HEK293 (cell line): ENCODE results near the gene HOXD10.

Source experiments
- CTCF ChIA-PET: fragments of 350-600 bp; formaldehyde crosslinking; extraction: SDS; loops from one replicate; lab custom pipeline; 2021; ENCODE audit warnings: antibody characterized with exemption; lab: Yijun Ruan, JAX
- POLR2A ChIA-PET: fragments of 300-600 bp; formaldehyde crosslinking; extraction: SDS; loops from one replicate; lab custom pipeline; 2020; ENCODE audit warnings: antibody characterized with exemption, inconsistent platforms; lab: Yijun Ruan, JAX
- H3K27ac ChIP-seq: fragments of 200-500 bp; sonication (Bioruptor generic); 2 replicates; pipeline ENCODE4 v1.5.1; 2014; ENCODE audit warnings: low read depth, low read length, control low read depth, inconsistent platforms; ENCODE audit errors: extremely low read depth
- H3K36me3 ChIP-seq, 2 experiments: fragments of 200-500 bp in 1 of 2; sonication (Bioruptor generic) in 1 of 2; 1 replicate in 1 of 2; 2 replicates in 1 of 2; pipeline ENCODE4 v1.5.1; 2014 to 2017; ENCODE audit warnings: inconsistent platforms in 2 of 2, low read length in 2 of 2; ENCODE audit not compliant: control insufficient read depth in 2 of 2, insufficient read depth in 1 of 2
- H3K4me1 ChIP-seq: fragments of 200-500 bp; sonication (Bioruptor generic); 2 replicates; pipeline ENCODE4 v1.5.1; 2014; ENCODE audit warnings: mild to moderate bottlenecking, low read length, inconsistent platforms; ENCODE audit not compliant: control insufficient read depth, insufficient read depth
- H3K4me3 ChIP-seq: 2 replicates; pipeline ENCODE4 v1.5.1; 2011; ENCODE audit warnings: low read depth, mild to moderate bottlenecking, control low read depth, low read length, moderate library complexity
- H3K9me3 ChIP-seq: fragments of 200-500 bp; sonication (Bioruptor generic); 2 replicates; pipeline ENCODE4 v1.5.1; 2014; ENCODE audit warnings: low read depth, low read length, inconsistent platforms; ENCODE audit not compliant: control insufficient read depth, insufficient read depth
- BCL11A ChIP-seq: fragments of 450-650 bp; formaldehyde crosslinking; IDR thresholded peaks from 2 replicates; pipeline ENCODE4 v1.5.1; 2016; ENCODE audit warnings: low read depth, missing biosample characterization, missing genetic modification characterization
- GLI2 ChIP-seq: fragments of 450-650 bp; formaldehyde crosslinking; IDR thresholded peaks from 2 replicates; pipeline ENCODE4; 2017; ENCODE audit warnings: missing biosample characterization, missing genetic modification characterization, low read depth, borderline replicate concordance
- HOXA7 ChIP-seq: sonication (generic); formaldehyde crosslinking; IDR thresholded peaks from 2 replicates; pipeline ENCODE4 v1.8.1; 2022; ENCODE audit warnings: missing genetic modification reagents, borderline replicate concordance
- KLF1 ChIP-seq: fragments of 450-650 bp; formaldehyde crosslinking; IDR thresholded peaks from 2 replicates; pipeline ENCODE4 v1.5.1; 2016; ENCODE audit warnings: missing biosample characterization, missing genetic modification characterization
- OVOL3 ChIP-seq: fragments of 450-650 bp; formaldehyde crosslinking; IDR thresholded peaks from 2 replicates; pipeline ENCODE4 v1.5.1; 2016; ENCODE audit warnings: missing biosample characterization, missing genetic modification characterization
- YY2 ChIP-seq: fragments of 450-650 bp; formaldehyde crosslinking; IDR thresholded peaks from 2 replicates; pipeline ENCODE4 v1.5.1; 2016; ENCODE audit warnings: missing biosample characterization, missing genetic modification characterization
- ZIC2 ChIP-seq: fragments of 450-650 bp; formaldehyde crosslinking; IDR thresholded peaks from 2 replicates; pipeline ENCODE4 v1.5.1; 2016; ENCODE audit warnings: missing biosample characterization, missing genetic modification characterization
- ZNF140 ChIP-seq: fragments of 450-650 bp; formaldehyde crosslinking; IDR thresholded peaks from 2 replicates; pipeline ENCODE4 v1.5.1; 2016; ENCODE audit warnings: missing biosample characterization, missing genetic modification characterization
- ZNF324 ChIP-seq: fragments of 450-650 bp; formaldehyde crosslinking; IDR thresholded peaks from 2 replicates; pipeline ENCODE4 v1.5.1; 2016; ENCODE audit warnings: missing biosample characterization, missing genetic modification characterization
- ZNF394 ChIP-seq: fragments of 450-650 bp; formaldehyde crosslinking; IDR thresholded peaks from 2 replicates; pipeline ENCODE4 v1.5.1; 2016; ENCODE audit warnings: missing biosample characterization, missing genetic modification characterization, mild to moderate bottlenecking, moderate library complexity, borderline replicate concordance
- ZNF521 ChIP-seq: fragments of 450-650 bp; formaldehyde crosslinking; IDR thresholded peaks from 2 replicates; pipeline ENCODE4 v1.5.1; 2017; ENCODE audit warnings: missing biosample characterization, mild to moderate bottlenecking, missing genetic modification characterization
- ZNF555 ChIP-seq: fragments of 450-650 bp; formaldehyde crosslinking; conservative IDR thresholded peaks from 2 replicates; pipeline ENCODE4 v1.5.1; 2017; ENCODE audit warnings: missing biosample characterization, mild to moderate bottlenecking, missing genetic modification characterization, inconsistent platforms
- ZNF560 ChIP-seq: fragments of 450-650 bp; formaldehyde crosslinking; IDR thresholded peaks from 2 replicates; pipeline ENCODE4 v1.5.1; 2017; ENCODE audit warnings: missing biosample characterization, missing genetic modification characterization, borderline replicate concordance
- ZNF610 ChIP-seq: fragments of 450-650 bp; formaldehyde crosslinking; IDR thresholded peaks from 2 replicates; pipeline ENCODE4 v1.5.1; 2016; ENCODE audit warnings: missing biosample characterization, missing genetic modification characterization, borderline replicate concordance
- ZNF623 ChIP-seq: fragments of 450-650 bp; formaldehyde crosslinking; IDR thresholded peaks from 2 replicates; pipeline ENCODE4 v1.5.1; 2016; ENCODE audit warnings: missing biosample characterization, missing genetic modification characterization
- ZNF660 ChIP-seq: fragments of 450-650 bp; IDR thresholded peaks from 2 replicates; pipeline ENCODE4 v1.5.1; 2018; ENCODE audit warnings: missing biosample characterization, mild to moderate bottlenecking, missing genetic modification characterization
- ZNF707 ChIP-seq: fragments of 450-650 bp; formaldehyde crosslinking; IDR thresholded peaks from 2 replicates; pipeline ENCODE4 v1.5.1; 2016; ENCODE audit warnings: missing biosample characterization, missing genetic modification characterization
- ZNF792 ChIP-seq: fragments of 450-650 bp; formaldehyde crosslinking; IDR thresholded peaks from 2 replicates; pipeline ENCODE4 v1.5.1; 2016; ENCODE audit warnings: missing biosample characterization, missing genetic modification characterization
- TF ChIP-seq, protein P1 (sequence below): fragments of 450-650 bp; formaldehyde crosslinking; conservative IDR thresholded peaks from 2 replicates; pipeline ENCODE4 v1.5.1; 2016; ENCODE audit warnings: low read depth, missing biosample characterization, missing genetic modification characterization
- TF ChIP-seq, protein P2 (sequence below): fragments of 450-650 bp; formaldehyde crosslinking; IDR thresholded peaks from 2 replicates; pipeline ENCODE4 v1.5.1; 2016; ENCODE audit warnings: missing biosample characterization, missing genetic modification characterization
- TF ChIP-seq, protein P3 (sequence below): sonication (generic); formaldehyde crosslinking; IDR thresholded peaks from 2 replicates; pipeline ENCODE4 v1.8.1; 2022; ENCODE audit warnings: mild to moderate bottlenecking, moderate library complexity, missing genetic modification reagents
- TF ChIP-seq, protein P4 (sequence below): fragments of 450-650 bp; formaldehyde crosslinking; IDR thresholded peaks from 2 replicates; pipeline ENCODE4 v1.5.1; 2016; ENCODE audit warnings: missing biosample characterization, missing genetic modification characterization, low read depth
- TF ChIP-seq, protein P5 (sequence below): fragments of 450-650 bp; formaldehyde crosslinking; IDR thresholded peaks from 2 replicates; pipeline ENCODE4 v1.5.0; 2017; ENCODE audit warnings: missing biosample characterization, missing genetic modification characterization, borderline replicate concordance

HOXD10 gene

DNA sequence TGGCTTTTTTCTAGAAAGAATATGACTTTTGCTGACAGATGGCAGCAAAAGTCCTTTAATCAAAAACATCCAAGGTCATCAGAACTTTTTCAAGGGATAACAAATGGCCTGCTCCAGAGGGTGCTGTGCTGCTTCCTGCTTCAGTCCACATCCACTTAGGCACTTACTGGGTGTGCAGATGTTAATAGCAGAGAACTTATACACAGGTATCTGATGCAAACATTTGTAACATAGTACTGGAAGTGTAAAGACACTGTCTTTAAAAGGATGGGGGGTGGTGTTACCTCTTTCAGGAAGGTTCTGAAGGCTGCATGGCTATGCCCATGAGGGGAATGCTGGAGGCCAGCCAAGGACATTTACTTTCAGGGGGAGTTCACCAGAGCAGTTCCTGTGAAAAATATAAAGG lies 18.5 kb downstream of the HOXD10 start (continued):
- no peak for TF ChIP-seq ZNF555 (tag by site-specific recombination)
- TF ChIP-seq ZNF792 (tag by site-specific recombination), result no peak
- TF ChIP-seq YY2 (tag by site-specific recombination), result no peak
- TF ChIP-seq, protein P1, sequence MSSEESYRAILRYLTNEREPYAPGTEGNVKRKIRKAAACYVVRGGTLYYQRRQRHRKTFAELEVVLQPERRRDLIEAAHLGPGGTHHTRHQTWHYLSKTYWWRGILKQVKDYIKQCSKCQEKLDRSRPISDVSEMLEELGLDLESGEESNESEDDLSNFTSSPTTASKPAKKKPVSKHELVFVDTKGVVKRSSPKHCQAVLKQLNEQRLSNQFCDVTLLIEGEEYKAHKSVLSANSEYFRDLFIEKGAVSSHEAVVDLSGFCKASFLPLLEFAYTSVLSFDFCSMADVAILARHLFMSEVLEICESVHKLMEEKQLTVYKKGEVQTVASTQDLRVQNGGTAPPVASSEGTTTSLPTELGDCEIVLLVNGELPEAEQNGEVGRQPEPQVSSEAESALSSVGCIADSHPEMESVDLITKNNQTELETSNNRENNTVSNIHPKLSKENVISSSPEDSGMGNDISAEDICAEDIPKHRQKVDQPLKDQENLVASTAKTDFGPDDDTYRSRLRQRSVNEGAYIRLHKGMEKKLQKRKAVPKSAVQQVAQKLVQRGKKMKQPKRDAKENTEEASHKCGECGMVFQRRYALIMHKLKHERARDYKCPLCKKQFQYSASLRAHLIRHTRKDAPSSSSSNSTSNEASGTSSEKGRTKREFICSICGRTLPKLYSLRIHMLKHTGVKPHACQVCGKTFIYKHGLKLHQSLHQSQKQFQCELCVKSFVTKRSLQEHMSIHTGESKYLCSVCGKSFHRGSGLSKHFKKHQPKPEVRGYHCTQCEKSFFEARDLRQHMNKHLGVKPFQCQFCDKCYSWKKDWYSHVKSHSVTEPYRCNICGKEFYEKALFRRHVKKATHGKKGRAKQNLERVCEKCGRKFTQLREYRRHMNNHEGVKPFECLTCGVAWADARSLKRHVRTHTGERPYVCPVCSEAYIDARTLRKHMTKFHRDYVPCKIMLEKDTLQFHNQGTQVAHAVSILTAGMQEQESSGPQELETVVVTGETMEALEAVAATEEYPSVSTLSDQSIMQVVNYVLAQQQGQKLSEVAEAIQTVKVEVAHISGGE (tag by site-specific recombination), result no peak
- TF ChIP-seq ZIC2 (tag by site-specific recombination), result no peak
- no peak for TF ChIP-seq ZNF707 (tag by site-specific recombination)
- no peak for TF ChIP-seq ZNF623
- no peak for TF ChIP-seq ZNF521 (tag by site-specific recombination)
- no peak for TF ChIP-seq GLI2 (tag by site-specific recombination)
- no peak for TF ChIP-seq ZNF324 (tag by site-specific recombination)
- TF ChIP-seq, protein P2, sequence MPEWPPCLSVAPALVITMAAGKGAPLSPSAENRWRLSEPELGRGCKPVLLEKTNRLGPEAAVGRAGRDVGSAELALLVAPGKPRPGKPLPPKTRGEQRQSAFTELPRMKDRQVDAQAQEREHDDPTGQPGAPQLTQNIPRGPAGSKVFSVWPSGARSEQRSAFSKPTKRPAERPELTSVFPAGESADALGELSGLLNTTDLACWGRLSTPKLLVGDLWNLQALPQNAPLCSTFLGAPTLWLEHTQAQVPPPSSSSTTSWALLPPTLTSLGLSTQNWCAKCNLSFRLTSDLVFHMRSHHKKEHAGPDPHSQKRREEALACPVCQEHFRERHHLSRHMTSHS (tag by site-specific recombination), result no peak
- TF ChIP-seq ZNF560 (tag by site-specific recombination), result no peak
- no peak for TF ChIP-seq BCL11A (tag by site-specific recombination)
- TF ChIP-seq KLF1 (tag by site-specific recombination), result no peak
- TF ChIP-seq ZNF610, result no peak
- no peak for TF ChIP-seq ZNF660 (tag by site-specific recombination)
- TF ChIP-seq, protein P3, sequence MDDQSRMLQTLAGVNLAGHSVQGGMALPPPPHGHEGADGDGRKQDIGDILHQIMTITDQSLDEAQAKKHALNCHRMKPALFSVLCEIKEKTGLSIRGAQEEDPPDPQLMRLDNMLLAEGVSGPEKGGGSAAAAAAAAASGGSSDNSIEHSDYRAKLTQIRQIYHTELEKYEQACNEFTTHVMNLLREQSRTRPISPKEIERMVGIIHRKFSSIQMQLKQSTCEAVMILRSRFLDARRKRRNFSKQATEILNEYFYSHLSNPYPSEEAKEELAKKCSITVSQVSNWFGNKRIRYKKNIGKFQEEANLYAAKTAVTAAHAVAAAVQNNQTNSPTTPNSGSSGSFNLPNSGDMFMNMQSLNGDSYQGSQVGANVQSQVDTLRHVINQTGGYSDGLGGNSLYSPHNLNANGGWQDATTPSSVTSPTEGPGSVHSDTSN (CRISPR knock-in tag), result no peak
- no peak for TF ChIP-seq ZNF140 (tag by site-specific recombination)
- TF ChIP-seq, all 188 proteins: peak for 13

DNA sequence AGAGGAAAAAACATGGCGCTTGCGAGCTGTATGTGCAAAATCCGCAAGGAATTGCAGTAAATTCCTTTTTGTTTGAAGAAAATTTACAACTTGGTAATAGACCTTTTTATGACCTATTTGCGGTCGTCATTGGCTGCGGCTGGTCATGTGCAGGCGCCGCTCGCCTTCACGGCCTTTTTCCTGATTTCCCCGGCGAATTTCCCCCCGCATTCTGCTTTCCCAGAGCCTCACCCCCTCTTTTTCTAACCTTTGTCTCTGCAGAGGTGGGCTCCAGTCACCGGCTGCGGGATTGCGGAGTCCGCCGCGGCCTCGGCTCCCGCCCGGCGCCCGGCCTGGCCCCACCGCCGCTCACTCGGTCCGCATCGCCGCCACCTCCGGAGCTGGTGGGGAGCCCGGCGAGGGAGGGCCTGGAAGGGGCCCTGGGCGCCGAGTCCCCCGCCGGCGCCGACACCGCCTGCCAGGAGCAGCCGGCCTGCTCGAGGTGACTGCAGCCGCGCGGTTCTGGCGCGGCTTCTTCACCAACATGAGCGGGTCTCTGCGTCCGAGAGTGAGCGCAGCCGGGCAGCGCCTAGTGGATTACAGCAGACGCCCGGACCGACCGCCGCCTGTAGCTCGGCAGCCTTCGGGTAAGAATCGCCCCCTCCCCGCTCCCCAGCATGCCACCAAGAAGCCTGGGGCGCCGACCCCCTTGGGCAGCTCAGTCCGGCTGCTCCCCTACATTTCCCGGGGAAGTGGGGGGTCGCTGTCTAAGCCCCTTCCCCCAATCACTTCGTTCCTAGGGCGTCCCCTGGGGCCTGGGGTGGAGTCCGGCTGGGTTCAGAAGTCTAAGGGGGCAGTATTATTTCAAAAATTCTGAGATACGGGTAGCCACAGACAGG lies 20.0 kb downstream of the HOXD10 start:
- H3K9me3 ChIP-seq, result no peaks in the 10 kb centered on the region
- ChIA-PET POLR2A (interaction anchor here (0.7 to 1.6 kb wide), 7 partner anchors 12 to 483 kb away, joined by 3 to 10 read pairs (median 3); partner anchors contain the start of gene HOXD4), CTCF (interaction anchor here (0.6 to 2.7 kb wide), 11 partner anchors 9 to 1012 kb away, joined by 3 to 12 read pairs (median 3); no protein-coding TSS in a partner anchor)
- no peaks in the 10 kb centered on the region for H3K36me3 ChIP-seq
- H3K27ac ChIP-seq, result peak overlapping the region; percentile 98
- H3K4me3 ChIP-seq, result peak overlapping the region; percentile 72
- peaks cover 11% of the 10 kb centered on the region for H3K4me1 ChIP-seq
- TF ChIP-seq HOXA7 (CRISPR knock-in tag) (no peak), BCL11A (tag by site-specific recombination) (no peak), ZNF394 (tag by site-specific recombination) (no peak), OVOL3 (tag by site-specific recombination) (no peak), ZNF660 (tag by site-specific recombination) (0 out of 2 replicates have a peak, but pooled peaks have one; percentile 81)
- TF ChIP-seq, protein P4, sequence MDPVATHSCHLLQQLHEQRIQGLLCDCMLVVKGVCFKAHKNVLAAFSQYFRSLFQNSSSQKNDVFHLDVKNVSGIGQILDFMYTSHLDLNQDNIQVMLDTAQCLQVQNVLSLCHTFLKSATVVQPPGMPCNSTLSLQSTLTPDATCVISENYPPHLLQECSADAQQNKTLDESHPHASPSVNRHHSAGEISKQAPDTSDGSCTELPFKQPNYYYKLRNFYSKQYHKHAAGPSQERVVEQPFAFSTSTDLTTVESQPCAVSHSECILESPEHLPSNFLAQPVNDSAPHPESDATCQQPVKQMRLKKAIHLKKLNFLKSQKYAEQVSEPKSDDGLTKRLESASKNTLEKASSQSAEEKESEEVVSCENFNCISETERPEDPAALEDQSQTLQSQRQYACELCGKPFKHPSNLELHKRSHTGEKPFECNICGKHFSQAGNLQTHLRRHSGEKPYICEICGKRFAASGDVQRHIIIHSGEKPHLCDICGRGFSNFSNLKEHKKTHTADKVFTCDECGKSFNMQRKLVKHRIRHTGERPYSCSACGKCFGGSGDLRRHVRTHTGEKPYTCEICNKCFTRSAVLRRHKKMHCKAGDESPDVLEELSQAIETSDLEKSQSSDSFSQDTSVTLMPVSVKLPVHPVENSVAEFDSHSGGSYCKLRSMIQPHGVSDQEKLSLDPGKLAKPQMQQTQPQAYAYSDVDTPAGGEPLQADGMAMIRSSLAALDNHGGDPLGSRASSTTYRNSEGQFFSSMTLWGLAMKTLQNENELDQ (tag by site-specific recombination), result no peak
- TF ChIP-seq, protein P5, sequence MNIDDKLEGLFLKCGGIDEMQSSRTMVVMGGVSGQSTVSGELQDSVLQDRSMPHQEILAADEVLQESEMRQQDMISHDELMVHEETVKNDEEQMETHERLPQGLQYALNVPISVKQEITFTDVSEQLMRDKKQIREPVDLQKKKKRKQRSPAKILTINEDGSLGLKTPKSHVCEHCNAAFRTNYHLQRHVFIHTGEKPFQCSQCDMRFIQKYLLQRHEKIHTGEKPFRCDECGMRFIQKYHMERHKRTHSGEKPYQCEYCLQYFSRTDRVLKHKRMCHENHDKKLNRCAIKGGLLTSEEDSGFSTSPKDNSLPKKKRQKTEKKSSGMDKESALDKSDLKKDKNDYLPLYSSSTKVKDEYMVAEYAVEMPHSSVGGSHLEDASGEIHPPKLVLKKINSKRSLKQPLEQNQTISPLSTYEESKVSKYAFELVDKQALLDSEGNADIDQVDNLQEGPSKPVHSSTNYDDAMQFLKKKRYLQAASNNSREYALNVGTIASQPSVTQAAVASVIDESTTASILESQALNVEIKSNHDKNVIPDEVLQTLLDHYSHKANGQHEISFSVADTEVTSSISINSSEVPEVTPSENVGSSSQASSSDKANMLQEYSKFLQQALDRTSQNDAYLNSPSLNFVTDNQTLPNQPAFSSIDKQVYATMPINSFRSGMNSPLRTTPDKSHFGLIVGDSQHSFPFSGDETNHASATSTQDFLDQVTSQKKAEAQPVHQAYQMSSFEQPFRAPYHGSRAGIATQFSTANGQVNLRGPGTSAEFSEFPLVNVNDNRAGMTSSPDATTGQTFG (tag by site-specific recombination), result no peak
